Colonic mucosa (tissue), 4 donors: Measurements from ENCODE around the gene TTN. TPM values are rescaled to one million over a fixed set of nuclear protein-coding genes. Genes with fewer than 3 reads are reported as not detected.

Experiments
- DNase-seq: peaks from one replicate; pipeline ENCODE4 v3.0.0-alpha.2; 2020
- H3K27ac ChIP-seq: fragments of 200-600 bp; one replicate; pipeline ENCODE4 v1.8.0; 2021
- H3K27me3 ChIP-seq: fragments of 200-600 bp; one replicate; pipeline ENCODE4 v1.8.0; 2021
- H3K36me3 ChIP-seq: fragments of 200-600 bp; one replicate; pipeline ENCODE4 v1.8.0; 2021
- H3K4me1 ChIP-seq: fragments of 200-600 bp; one replicate; pipeline ENCODE4 v1.8.0; 2021; ENCODE audit warnings: mild to moderate bottlenecking
- H3K4me3 ChIP-seq: fragments of 200-600 bp; one replicate; pipeline ENCODE4 v1.8.0; 2021
- H3K9ac ChIP-seq, 2 donors: one replicate each; pipeline ENCODE4 v1.7.0; 2013; ENCODE audit warnings: control low read depth in 2 of 2, low read depth in 2 of 2, low read length in 2 of 2
- H3K9me3 ChIP-seq: fragments of 200-600 bp; one replicate; pipeline ENCODE4 v1.8.0; 2021
- intact Hi-C: fragments of 100-400 bp; cut with DNase I; formaldehyde crosslinking; loops from one replicate; pipeline ENCODE4 v1.14.1; 2022
- total RNA-seq, 2 donors: library from RNA; stranded (reverse); fragmentation: NEBNext Ultra II Directional in 1 of 2; extraction: Animal tissue kit (Norgen Biotek cat#: 25700) in 1 of 2; gene quantifications; one replicate each; pipeline ENCODE4 v1.2.1, GENCODE V29; 2021
- TF ChIP-seq, protein P1 (sequence below): fragments of 200-600 bp; IDR thresholded peaks from one replicate; pipeline ENCODE4 v1.8.0; 2022; ENCODE audit warnings: antibody characterized with exemption, mild to moderate bottlenecking
- donor health status: healthy.
- donor health status: DM: no; HTN: no; CAD: no.
- donor health status: DM: no; HTN: no; CAD: no.

TTN gene
- total RNA-seq, 2 donors from 2014 or later: 0.99 to 1.8 TPM

DNA sequence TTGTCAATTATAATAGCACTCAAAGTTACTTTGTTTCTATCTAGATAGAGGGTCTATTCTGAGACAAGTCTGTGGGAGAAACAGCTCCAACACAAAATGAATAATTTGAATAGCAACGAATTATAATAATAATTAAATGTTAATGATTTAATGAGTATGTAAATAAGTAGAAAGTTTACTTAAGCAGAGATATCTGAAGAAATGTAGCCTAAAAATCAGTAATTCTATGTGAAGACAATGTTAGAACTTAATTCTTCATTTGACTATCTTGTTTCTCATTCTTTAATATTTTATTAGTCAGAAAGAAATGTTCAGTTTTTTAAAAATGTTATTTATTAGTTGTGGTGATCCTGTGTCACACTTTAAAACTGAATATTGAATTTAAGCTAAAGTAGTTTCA is 165.7 kb downstream of the TTN start:
- Histone ChIP-seq H3K4me3 (no peak overlapping the region), H3K27me3 (no peaks in the 10 kb centered on the region), H3K4me1 (no peaks in the 10 kb centered on the region), H3K27ac (no peak overlapping the region), H3K9me3 (no peaks in the 10 kb centered on the region), H3K9ac (no peak overlapping the region), H3K36me3 (no peaks in the 10 kb centered on the region)
- no peak for DNase-seq
- TF ChIP-seq, protein P1, sequence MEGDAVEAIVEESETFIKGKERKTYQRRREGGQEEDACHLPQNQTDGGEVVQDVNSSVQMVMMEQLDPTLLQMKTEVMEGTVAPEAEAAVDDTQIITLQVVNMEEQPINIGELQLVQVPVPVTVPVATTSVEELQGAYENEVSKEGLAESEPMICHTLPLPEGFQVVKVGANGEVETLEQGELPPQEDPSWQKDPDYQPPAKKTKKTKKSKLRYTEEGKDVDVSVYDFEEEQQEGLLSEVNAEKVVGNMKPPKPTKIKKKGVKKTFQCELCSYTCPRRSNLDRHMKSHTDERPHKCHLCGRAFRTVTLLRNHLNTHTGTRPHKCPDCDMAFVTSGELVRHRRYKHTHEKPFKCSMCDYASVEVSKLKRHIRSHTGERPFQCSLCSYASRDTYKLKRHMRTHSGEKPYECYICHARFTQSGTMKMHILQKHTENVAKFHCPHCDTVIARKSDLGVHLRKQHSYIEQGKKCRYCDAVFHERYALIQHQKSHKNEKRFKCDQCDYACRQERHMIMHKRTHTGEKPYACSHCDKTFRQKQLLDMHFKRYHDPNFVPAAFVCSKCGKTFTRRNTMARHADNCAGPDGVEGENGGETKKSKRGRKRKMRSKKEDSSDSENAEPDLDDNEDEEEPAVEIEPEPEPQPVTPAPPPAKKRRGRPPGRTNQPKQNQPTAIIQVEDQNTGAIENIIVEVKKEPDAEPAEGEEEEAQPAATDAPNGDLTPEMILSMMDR: no peak
- intact Hi-C loops: no loop called here

DNA sequence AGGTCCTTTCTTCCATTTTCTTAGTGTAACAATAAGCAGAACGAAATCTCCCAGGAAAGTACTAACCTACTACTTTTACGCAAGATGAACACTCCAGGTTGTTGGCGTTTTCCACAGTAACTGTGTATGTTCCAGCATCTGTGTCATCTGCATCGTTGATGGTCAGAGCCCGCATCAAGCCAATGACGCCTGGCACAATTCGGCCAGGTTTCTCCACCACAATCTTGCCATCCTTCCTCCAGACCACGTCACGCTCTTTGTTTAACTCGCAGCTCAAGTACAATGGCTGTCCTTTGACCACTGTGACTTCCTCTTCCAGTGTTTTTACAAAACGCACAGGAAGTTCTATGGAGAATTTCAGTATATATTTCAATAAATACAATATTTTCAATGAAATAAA is 171.3 kb downstream of the TTN start:
- intact Hi-C loops: no loop called here
- Histone ChIP-seq H3K9ac (no peak overlapping the region), H3K27me3 (no peaks in the 10 kb centered on the region), H3K4me1 (no peaks in the 10 kb centered on the region), H3K27ac (no peak overlapping the region), H3K9me3 (no peaks in the 10 kb centered on the region), H3K4me3 (no peak overlapping the region), H3K36me3 (no peaks in the 10 kb centered on the region)
- DNase-seq: no peak
- TF ChIP-seq, protein P1: no peak

DNA sequence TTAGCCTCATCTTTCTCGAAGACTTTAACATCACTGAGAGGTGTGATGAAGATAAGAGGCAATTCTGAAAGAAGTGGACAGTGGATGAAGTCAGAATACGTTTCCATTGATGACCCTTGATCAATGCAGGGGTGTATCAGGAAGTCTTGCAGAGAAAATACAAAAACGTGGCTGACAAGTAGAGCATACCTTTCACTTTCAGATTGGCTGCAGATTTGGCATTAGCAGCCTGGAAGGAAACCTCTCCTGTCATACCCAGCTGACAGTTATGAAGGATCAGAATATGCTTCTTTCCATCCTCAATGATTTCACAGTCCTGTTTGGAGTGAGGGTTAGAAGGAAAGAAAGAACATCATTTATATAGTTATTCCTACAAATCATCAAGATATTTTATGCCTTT is 174.5 kb downstream of the TTN start:
- no peaks in the 10 kb centered on the region for H3K27me3 ChIP-seq
- TF ChIP-seq, protein P1: no peak
- H3K9ac ChIP-seq: no peak overlapping the region
- no peak overlapping the region for H3K4me3 ChIP-seq
- H3K4me1 ChIP-seq: no peaks in the 10 kb centered on the region
- no peak for DNase-seq
- no peaks in the 10 kb centered on the region for H3K36me3 ChIP-seq
- no peak overlapping the region for H3K27ac ChIP-seq
- intact Hi-C loops: no loop called here
- H3K9me3 ChIP-seq: no peaks in the 10 kb centered on the region

DNA sequence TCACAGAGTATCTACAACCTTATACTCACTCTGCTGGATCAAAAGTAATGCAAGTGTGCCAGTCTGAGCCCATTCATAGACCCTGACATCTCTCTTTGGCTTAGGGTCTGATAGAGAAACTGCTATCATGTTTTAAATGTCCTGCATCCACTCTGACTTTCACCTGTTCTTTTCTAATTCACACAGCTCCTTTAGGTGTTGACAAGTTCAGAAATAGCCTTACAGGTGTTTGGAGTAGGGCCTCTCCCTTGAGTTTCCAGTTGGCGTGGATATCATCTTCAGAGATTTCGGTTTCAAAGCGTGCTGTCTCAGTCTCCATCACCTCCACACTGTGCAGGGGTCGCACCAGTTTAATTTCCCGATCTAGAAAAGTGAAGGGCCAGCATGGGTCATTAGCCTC is 176.6 kb downstream of the TTN start:
- Histone ChIP-seq H3K27ac (no peak overlapping the region), H3K36me3 (no peaks in the 10 kb centered on the region), H3K4me3 (no peak overlapping the region), H3K9me3 (no peaks in the 10 kb centered on the region), H3K4me1 (no peaks in the 10 kb centered on the region), H3K9ac (no peak overlapping the region), H3K27me3 (no peaks in the 10 kb centered on the region)
- intact Hi-C loops: no loop called here
- TF ChIP-seq, protein P1: no peak
- no peak for DNase-seq

DNA sequence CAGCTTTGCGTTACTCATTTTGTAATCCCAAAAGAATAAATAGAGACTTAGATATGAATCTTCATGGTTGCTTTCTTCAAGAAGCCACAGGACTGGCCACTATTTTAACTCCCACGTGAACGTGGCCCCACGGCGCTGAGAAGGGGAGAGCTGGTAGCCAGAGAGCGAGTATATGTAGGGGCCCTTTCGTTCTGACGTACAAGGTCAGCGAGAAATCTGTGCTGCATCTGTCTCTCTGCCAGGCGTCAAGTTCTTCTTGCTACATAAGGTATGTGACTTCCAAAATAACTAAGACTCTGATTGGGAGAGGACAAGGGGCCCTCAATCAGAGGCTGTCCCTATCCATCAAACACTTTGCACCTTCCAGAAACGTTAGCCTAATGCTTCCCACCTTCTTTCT is 177.8 kb downstream of the TTN start:
- TF ChIP-seq, protein P1: no peak
- DNase-seq: no peak
- intact Hi-C loops: no loop called here
- Histone ChIP-seq H3K4me1 (no peaks in the 10 kb centered on the region), H3K27me3 (no peaks in the 10 kb centered on the region), H3K27ac (no peak overlapping the region), H3K9ac (no peak overlapping the region), H3K4me3 (no peak overlapping the region), H3K9me3 (no peaks in the 10 kb centered on the region), H3K36me3 (no peaks in the 10 kb centered on the region)

DNA sequence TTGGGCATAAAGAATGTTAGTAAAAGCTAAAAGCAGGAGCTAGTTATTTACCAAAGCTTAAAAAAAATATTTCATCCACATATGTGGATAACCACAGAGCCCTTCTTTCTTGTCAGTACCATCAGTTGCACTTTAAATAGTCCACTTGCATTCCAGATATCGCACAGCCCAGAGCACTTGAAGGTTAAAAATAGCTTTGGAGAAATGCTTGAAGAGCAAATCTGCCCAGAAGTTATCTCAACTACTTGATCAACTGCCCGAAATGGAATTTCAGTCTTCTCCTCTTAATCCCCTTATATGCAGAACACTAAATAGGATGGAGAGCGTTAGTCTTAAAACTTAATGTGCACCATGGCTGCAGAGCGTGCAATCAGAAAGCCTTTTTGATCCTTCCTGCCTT is 178.6 kb downstream of the TTN start:
- Histone ChIP-seq H3K4me3 (no peak overlapping the region), H3K27me3 (no peaks in the 10 kb centered on the region), H3K27ac (no peak overlapping the region), H3K9me3 (no peaks in the 10 kb centered on the region), H3K36me3 (no peaks in the 10 kb centered on the region), H3K9ac (no peak overlapping the region), H3K4me1 (no peaks in the 10 kb centered on the region)
- TF ChIP-seq, protein P1: no peak
- no peak for DNase-seq
- intact Hi-C loops: no loop called here
